A549 (cell line): ENCODE results near the gene ITGA2.

Experiments
- CEBPB ChIP-seq, 2 experiments: fragments of >200 bp in 1 of 2; sonication (Bioruptor Twin) in 1 of 2; formaldehyde crosslinking in 1 of 2; IDR thresholded peaks; 2 replicates each; pipeline ENCODE4 v1.6.1; 2012 to 2016
- GATA3 ChIP-seq: IDR thresholded peaks from 2 replicates; pipeline ENCODE4 v1.6.1; 2012; ENCODE audit warnings: borderline replicate concordance
- MAFK ChIP-seq: fragments of 450-650 bp; IDR thresholded peaks from 2 replicates; pipeline ENCODE4 v1.6.1; 2014; ENCODE audit not compliant: partially characterized antibody
- MYC ChIP-seq: IDR thresholded peaks from 2 replicates; pipeline ENCODE4 v1.6.1; 2012; ENCODE audit warnings: mild to moderate bottlenecking, inconsistent platforms, low read length, improper control_type of control experiment, borderline replicate concordance
- NR3C1 ChIP-seq: fragments of >200 bp; sonication (Bioruptor Twin); formaldehyde crosslinking; IDR thresholded peaks from 3 replicates; pipeline ENCODE4 v1.6.1; 2017
- POLR2A ChIP-seq: IDR thresholded peaks from 2 replicates; pipeline ENCODE4 v1.6.1; 2012; ENCODE audit warnings: mild to moderate bottlenecking, low read length
- TF ChIP-seq, protein P1 (sequence below): fragments of >200 bp; sonication (Bioruptor Twin); formaldehyde crosslinking; IDR thresholded peaks from 3 replicates; pipeline ENCODE4 v1.5.1; 2016

DNA sequence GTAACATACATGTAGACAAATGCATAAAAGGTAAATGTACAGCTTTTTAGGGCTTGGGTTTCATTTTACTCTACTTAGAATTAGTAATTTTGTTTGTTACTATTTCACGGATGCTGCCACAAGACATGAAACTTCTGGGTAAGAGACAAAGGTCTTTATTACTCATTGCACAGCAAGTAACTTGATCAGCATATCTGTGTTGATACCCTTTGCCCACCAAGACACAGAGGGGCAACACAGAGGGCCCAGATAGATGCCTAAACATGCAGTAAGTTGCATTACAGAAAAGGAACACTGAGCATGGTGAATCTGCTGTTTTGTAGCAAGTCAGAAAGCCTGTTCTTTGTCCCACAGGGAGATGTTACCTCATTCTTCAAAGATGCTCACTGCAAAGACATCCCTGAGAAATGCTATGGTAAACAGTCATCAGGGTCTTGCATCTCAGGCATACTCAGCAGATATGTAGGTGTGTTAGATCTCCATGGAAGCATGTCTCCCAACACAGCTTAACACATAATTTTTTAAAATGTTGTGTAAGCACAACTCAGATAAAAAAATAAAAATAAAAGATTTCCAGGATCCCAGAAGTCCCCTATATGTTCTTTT is 10.3 kb downstream of the ITGA2 start:
- TF ChIP-seq, protein P1, sequence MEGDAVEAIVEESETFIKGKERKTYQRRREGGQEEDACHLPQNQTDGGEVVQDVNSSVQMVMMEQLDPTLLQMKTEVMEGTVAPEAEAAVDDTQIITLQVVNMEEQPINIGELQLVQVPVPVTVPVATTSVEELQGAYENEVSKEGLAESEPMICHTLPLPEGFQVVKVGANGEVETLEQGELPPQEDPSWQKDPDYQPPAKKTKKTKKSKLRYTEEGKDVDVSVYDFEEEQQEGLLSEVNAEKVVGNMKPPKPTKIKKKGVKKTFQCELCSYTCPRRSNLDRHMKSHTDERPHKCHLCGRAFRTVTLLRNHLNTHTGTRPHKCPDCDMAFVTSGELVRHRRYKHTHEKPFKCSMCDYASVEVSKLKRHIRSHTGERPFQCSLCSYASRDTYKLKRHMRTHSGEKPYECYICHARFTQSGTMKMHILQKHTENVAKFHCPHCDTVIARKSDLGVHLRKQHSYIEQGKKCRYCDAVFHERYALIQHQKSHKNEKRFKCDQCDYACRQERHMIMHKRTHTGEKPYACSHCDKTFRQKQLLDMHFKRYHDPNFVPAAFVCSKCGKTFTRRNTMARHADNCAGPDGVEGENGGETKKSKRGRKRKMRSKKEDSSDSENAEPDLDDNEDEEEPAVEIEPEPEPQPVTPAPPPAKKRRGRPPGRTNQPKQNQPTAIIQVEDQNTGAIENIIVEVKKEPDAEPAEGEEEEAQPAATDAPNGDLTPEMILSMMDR: no peak
- TF ChIP-seq GATA3 (no peak), POLR2A (no peak), CEBPB (IDR thresholded peaks at IDR 0.05) (no peak), MAFK (peak; percentile 17), MYC (no peak), NR3C1 (no peak)
